Uterus (tissue), 2 donors: ENCODE measurements around the gene TFEB.

ENCODE experiments used
- POLR2A ChIP-seq, 2 donors: fragments of 450-650 bp; IDR thresholded peaks; one replicate each; pipeline ENCODE4 v1.6.1; 2016; ENCODE audit warnings: antibody characterized with exemption in 2 of 2, mild to moderate bottlenecking in 1 of 2, moderate library complexity in 1 of 2
- TF ChIP-seq, protein P1 (sequence below), 4 experiments: fragments of 200-600 bp in 2 of 4; fragments of 450-650 bp in 2 of 4; sonication (generic) in 2 of 4; IDR thresholded peaks; one replicate each; pipeline ENCODE4 v1.5.1; 2016 to 2019; ENCODE audit warnings: antibody characterized with exemption in 4 of 4, mild to moderate bottlenecking in 2 of 4, moderate library complexity in 1 of 4

DNA sequence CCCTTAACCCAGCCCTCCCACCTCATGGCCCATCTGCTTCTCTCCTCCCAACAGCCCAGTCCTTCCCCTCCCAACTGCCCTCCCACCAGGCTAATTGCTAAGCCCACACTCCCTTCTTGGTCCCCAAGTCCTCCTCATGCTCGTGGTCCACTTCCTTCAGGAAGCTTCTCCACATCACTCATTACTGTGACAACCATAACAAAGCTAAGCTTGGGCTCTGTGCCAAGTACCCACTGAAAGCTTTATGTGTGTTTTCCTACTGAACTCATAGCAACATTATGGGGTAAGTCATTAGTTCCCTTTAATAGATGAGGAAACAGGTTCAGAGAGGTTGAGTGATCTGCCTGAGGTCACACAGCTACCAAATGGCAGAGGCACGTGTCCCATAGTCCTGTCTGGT is 28.1 kb upstream of the TFEB start:
- TF ChIP-seq POLR2A (IDR thresholded peaks at IDR 0.05), result no peak
- TF ChIP-seq, protein P1, sequence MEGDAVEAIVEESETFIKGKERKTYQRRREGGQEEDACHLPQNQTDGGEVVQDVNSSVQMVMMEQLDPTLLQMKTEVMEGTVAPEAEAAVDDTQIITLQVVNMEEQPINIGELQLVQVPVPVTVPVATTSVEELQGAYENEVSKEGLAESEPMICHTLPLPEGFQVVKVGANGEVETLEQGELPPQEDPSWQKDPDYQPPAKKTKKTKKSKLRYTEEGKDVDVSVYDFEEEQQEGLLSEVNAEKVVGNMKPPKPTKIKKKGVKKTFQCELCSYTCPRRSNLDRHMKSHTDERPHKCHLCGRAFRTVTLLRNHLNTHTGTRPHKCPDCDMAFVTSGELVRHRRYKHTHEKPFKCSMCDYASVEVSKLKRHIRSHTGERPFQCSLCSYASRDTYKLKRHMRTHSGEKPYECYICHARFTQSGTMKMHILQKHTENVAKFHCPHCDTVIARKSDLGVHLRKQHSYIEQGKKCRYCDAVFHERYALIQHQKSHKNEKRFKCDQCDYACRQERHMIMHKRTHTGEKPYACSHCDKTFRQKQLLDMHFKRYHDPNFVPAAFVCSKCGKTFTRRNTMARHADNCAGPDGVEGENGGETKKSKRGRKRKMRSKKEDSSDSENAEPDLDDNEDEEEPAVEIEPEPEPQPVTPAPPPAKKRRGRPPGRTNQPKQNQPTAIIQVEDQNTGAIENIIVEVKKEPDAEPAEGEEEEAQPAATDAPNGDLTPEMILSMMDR (IDR thresholded peaks at IDR 0.05), result no peak
